ENCODE data around the gene ELF1.

Gene ELF1

DNA sequence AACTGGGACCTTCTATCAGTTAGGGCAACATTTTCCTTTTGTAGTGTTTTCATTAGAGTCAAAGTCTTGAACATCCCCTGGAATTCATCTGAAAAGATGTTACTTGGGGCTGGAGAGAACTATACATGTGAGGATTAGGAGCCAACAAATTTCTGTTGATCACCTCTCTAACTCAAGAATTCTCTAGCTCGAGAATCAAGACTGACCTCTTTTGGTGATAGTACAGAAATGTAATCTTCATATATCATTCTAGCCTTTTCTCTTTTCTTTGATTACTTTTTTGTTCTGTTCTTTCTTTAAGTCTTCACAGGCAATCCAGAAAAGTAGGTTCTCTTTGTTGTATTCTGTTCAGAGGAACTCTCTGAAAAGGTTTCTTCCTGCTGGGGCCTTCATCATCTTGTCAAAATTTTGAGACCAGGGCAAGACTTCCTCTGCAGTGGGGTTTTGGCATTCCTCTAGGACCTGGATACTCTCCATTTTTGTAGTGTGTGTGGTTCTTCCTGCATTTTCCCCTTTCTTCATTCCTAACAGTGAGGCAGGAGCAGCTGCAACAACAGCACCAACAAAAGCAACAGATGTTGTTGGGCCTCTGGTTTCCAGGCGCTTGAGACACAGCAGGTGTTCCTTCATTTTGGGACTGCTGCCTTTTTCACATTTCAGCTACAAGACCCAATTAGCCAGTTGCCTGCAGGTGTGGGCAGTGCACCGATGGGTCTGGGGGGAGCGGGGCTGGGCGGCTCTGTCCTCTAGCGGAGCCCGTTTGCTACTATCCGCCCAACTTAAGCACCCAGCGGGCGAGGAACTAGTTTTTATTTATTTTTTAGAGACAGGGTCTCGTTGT, 26.2 kb downstream of the ELF1 start:
- DNase-seq (ENCODE audit: low spot score), result no peak
- in situ Hi-C loops (cut with MboI; ENCODE audit: low sequenced_read_pairs, unreplicated experiment), result no loop called here
- TF ChIP-seq, protein P1, sequence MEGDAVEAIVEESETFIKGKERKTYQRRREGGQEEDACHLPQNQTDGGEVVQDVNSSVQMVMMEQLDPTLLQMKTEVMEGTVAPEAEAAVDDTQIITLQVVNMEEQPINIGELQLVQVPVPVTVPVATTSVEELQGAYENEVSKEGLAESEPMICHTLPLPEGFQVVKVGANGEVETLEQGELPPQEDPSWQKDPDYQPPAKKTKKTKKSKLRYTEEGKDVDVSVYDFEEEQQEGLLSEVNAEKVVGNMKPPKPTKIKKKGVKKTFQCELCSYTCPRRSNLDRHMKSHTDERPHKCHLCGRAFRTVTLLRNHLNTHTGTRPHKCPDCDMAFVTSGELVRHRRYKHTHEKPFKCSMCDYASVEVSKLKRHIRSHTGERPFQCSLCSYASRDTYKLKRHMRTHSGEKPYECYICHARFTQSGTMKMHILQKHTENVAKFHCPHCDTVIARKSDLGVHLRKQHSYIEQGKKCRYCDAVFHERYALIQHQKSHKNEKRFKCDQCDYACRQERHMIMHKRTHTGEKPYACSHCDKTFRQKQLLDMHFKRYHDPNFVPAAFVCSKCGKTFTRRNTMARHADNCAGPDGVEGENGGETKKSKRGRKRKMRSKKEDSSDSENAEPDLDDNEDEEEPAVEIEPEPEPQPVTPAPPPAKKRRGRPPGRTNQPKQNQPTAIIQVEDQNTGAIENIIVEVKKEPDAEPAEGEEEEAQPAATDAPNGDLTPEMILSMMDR (IDR thresholded peaks at IDR 0.05; ENCODE audit: borderline replicate concordance, control extremely low read depth, extremely low read depth, insufficient read depth, missing control alignments), result peak; percentile 17

DNA sequence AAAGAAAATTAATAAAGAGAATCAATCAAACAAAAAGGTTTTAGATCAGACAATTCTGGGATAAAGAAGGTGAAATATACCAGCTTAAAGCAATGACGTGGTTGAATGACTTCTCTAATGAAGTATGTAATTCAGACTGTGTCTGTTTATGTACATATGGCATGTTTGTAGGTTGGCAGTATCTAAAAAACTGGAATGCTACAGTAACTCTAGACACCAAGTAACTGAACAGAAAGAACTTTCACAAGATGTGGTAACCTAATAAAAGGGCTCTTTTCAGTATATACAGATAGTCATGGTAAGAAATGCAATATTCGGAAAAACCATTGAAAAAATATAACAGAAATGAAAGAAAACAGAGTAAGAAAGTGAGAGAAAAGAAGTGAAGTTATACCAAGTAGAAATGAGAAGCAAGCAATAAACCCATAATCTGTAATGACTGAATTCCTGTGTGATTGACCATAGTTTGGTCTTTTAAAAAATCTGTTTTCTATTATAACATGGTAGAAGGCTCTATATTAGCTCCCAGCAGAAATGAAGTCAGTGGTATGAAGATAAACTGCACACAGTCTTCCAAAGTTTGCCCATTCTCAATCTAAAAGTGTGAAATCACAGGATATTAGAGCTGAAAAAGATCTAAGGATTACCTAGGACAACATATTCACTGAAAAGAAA, 31.4 kb downstream of the ELF1 start:
- no peak for DNase-seq (ENCODE audit: low spot score)
- TF ChIP-seq, protein P1 (IDR thresholded peaks at IDR 0.05; ENCODE audit: borderline replicate concordance, control extremely low read depth, extremely low read depth, insufficient read depth, missing control alignments), result no peak
- in situ Hi-C loops (cut with MboI; ENCODE audit: low sequenced_read_pairs, unreplicated experiment), result no loop called here

DNA sequence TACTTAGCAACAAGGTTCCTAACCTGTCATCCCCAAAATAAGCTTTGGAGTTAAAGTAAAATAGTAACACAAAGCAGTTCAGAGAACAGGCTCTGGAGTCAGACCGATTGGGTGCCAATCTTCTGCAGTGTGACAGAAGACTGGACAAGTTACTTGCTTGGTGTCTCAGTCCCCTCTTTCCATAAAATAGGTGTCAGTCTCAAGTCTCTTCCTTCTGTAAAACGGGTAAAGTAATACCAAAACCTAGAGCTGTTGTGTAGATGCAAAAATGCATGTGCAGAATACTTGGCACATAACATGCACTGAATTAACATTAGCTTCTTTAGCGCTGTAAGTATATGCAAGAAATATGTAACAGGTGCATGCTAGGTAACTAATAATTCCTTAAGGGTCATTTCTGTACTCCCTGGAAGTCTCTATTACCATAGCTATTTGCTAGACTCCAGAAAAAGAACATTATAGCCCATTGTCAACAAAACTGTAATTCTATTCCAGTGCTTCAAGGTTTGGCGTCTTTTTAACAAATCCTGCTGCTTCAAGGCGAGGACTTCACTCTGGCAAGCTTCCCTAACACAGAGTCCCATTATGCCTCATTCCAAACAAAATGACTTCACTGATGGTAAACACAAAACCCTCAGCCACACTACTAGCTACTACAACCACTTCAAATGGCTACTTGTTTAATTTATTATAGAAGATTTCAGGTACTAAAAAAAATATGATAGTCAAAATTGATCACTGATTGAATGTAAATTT, 32.8 kb downstream of the ELF1 start:
- no peak for DNase-seq (ENCODE audit: low spot score)
- TF ChIP-seq, protein P1 (IDR thresholded peaks at IDR 0.05; ENCODE audit: borderline replicate concordance, control extremely low read depth, extremely low read depth, insufficient read depth, missing control alignments), result no peak
- in situ Hi-C loops (cut with MboI; ENCODE audit: low sequenced_read_pairs, unreplicated experiment), result no loop called here

DNA sequence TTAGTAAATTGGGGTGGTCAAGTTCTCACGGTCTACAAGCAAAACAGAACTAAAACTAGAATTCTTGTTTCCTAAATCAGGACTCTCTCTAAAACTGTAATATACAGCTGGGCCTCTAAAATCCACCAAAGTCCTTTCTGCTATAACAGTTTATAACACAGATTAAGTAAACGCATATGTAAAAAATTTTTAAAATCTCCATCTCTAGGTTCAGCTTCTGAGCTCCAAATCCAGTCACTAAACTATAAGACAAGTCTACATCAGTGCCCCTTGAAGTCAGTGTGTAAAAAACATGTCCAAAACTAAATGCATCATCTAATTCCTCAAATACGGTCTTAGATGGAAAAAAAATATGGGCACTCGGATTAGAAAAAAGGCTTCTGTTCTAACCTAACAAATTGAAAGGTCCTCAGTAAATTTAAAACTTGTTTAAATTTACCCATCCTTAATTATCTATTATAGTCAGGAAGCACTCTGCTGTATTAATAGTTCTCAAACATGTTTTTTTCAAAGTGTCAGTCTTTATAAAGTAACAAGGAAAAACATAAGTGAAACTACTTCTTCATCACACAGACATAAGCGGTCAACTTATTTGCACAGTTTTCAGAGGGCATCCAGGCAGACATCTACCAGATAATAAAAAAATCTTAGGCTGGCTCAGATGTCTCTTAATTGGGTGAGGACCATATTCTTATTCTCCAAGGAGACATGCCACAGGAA, 33.6 kb downstream of the ELF1 start:
- TF ChIP-seq, protein P1 (IDR thresholded peaks at IDR 0.05; ENCODE audit: borderline replicate concordance, control extremely low read depth, extremely low read depth, insufficient read depth, missing control alignments), result no peak
- in situ Hi-C loops (cut with MboI; ENCODE audit: low sequenced_read_pairs, unreplicated experiment), result no loop called here
- no peak for DNase-seq (ENCODE audit: low spot score)

DNA sequence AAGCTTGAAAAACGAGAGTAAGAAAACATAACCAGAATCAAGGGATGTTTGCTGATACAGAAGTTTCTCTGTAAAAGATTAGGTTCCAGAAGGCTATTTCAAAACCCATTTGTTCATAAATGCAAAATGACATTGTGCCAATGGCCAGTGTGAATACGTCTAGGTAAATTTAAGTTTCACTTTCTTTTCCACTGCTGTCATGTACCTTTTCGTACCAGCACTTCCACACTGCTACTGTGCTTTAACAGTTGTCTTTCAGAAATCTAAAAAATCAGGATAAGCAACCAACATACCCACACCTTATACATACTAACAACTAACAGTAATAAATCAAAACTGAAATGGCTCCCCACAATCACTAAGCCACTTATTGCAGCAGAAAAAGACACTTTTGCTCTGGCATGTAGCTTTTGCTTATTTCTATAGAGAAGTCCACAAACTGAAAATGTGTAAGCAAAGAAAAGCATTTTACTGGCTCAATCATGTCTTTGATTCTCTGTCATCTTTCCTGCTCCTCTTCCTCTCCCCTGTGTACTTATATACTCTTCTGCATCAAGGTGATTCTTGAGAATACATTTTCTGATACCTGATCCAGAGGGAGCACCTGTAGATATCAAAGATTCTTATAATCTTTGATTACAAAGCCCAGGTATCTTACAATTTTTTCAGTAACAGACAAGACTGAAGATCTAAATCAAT, 34.3 kb downstream of the ELF1 start:
- in situ Hi-C loops (cut with MboI; ENCODE audit: low sequenced_read_pairs, unreplicated experiment), result loop anchor here (5.0 kb wide), 1 partner anchor 32 kb away; the partner anchor contains the start of gene ELF1
- DNase-seq (ENCODE audit: low spot score), result no peak
- TF ChIP-seq, protein P1 (IDR thresholded peaks at IDR 0.05; ENCODE audit: borderline replicate concordance, control extremely low read depth, extremely low read depth, insufficient read depth, missing control alignments), result no peak

Measured in GM13976 (cell line).